ENCODE measurements around the gene UTS2B.
"Not testable (repeated sequence)": the region's sequence is repeated elsewhere in the genome, so short reads cannot be mapped to it uniquely, and the experiment has no call there.

The UTS2B gene

GRCh38 chr3:191296041-191296541 lies 34.2 kb downstream of the UTS2B start:
- Mint-ChIP-seq H3K9me3 (no peaks in the 10 kb centered on the region), H3K4me1 (ENCODE audit: low read depth) (peaks cover 30% of the 10 kb centered on the region), H3K36me3 (ENCODE audit: low read depth) (no peaks in the 10 kb centered on the region), H3K27ac (no peak overlapping the region), H3K27me3 (no peaks in the 10 kb centered on the region), H3K4me3 (no peak overlapping the region)
- intact Hi-C loops (cut with micrococcal nuclease): no loop called here

GRCh38 chr3:191294291-191294690 lies 36.0 kb downstream of the UTS2B start:
- intact Hi-C loops (cut with micrococcal nuclease): no loop called here
- no peaks in the 10 kb centered on the region for H3K27me3 Mint-ChIP-seq
- peaks cover 15% of the 10 kb centered on the region for H3K4me1 Mint-ChIP-seq (ENCODE audit: low read depth)
- H3K9me3 Mint-ChIP-seq: no peaks in the 10 kb centered on the region
- H3K27ac Mint-ChIP-seq: no peak overlapping the region
- no peak overlapping the region for H3K4me3 Mint-ChIP-seq
- no peaks in the 10 kb centered on the region for H3K36me3 Mint-ChIP-seq (ENCODE audit: low read depth)

GRCh38 chr3:191292243-191293015 lies 37.9 kb downstream of the UTS2B start:
- H3K9me3 Mint-ChIP-seq: no peaks in the 10 kb centered on the region

GRCh38 chr3:191290311-191291025 lies 39.9 kb downstream of the UTS2B start:
- Mint-ChIP-seq H3K36me3 (ENCODE audit: low read depth) (no peaks in the 10 kb centered on the region), H3K4me3 (no peak overlapping the region), H3K4me1 (ENCODE audit: low read depth) (peaks cover 5% of the 10 kb centered on the region), H3K27ac (no peak overlapping the region), H3K9me3 (no peaks in the 10 kb centered on the region), H3K27me3 (peaks cover 5% of the 10 kb centered on the region)
- intact Hi-C loops (cut with micrococcal nuclease): no loop called here

More at GRCh38 chr3:191292243-191293015, 37.9 kb downstream of the UTS2B start:
- Mint-ChIP-seq H3K4me3 (no peak overlapping the region), H3K4me1 (ENCODE audit: low read depth) (peaks cover 5% of the 10 kb centered on the region), H3K27me3 (no peaks in the 10 kb centered on the region), H3K36me3 (ENCODE audit: low read depth) (no peaks in the 10 kb centered on the region), H3K27ac (no peak overlapping the region)
- intact Hi-C loops (cut with micrococcal nuclease): no loop called here

- Mint-ChIP-seq H3K4me1 (ENCODE audit: low read depth) (no peaks in the 10 kb centered on the region), H3K4me3 (no peak overlapping the region), H3K9me3 (no peaks in the 10 kb centered on the region), H3K27me3 (peaks cover 5% of the 10 kb centered on the region), H3K36me3 (ENCODE audit: low read depth) (no peaks in the 10 kb centered on the region), H3K27ac (no peak overlapping the region)
- intact Hi-C loops (cut with micrococcal nuclease): loop anchor here (5.0 kb wide), 1 partner anchor 36 kb away; no protein-coding TSS in a partner anchor
Measured at GRCh38 chr3:191283400-191283799, 46.9 kb downstream of the UTS2B start.

GRCh38 chr3:191282251-191283185 lies 47.8 kb downstream of the UTS2B start:
- no peak overlapping the region for H3K27ac Mint-ChIP-seq
- no peaks in the 10 kb centered on the region for H3K36me3 Mint-ChIP-seq (ENCODE audit: low read depth)
- intact Hi-C loops (cut with micrococcal nuclease): loop anchor here (5.0 kb wide), 1 partner anchor 35 kb away; no protein-coding TSS in a partner anchor
- H3K4me1 Mint-ChIP-seq (ENCODE audit: low read depth): no peaks in the 10 kb centered on the region
- no peak overlapping the region for H3K4me3 Mint-ChIP-seq
- H3K9me3 Mint-ChIP-seq: no peaks in the 10 kb centered on the region
- peaks cover 5% of the 10 kb centered on the region for H3K27me3 Mint-ChIP-seq

GRCh38 chr3:191280882-191281281 lies 49.4 kb downstream of the UTS2B start:
- no peak overlapping the region for H3K27ac Mint-ChIP-seq
- intact Hi-C loops (cut with micrococcal nuclease): loop anchor here (5.0 kb wide), 1 partner anchor 34 kb away; no protein-coding TSS in a partner anchor
- no peaks in the 10 kb centered on the region for H3K4me1 Mint-ChIP-seq (ENCODE audit: low read depth)
- no peaks in the 10 kb centered on the region for H3K9me3 Mint-ChIP-seq
- peaks cover 3% of the 10 kb centered on the region for H3K27me3 Mint-ChIP-seq
- no peaks in the 10 kb centered on the region for H3K36me3 Mint-ChIP-seq (ENCODE audit: low read depth)
- no peak overlapping the region for H3K4me3 Mint-ChIP-seq

GRCh38 chr3:191280111-191280510 lies 50.2 kb downstream of the UTS2B start:
- Mint-ChIP-seq H3K4me1 (ENCODE audit: low read depth) (no peaks in the 10 kb centered on the region), H3K9me3 (no peaks in the 10 kb centered on the region), H3K36me3 (ENCODE audit: low read depth) (no peaks in the 10 kb centered on the region), H3K27ac (no peak overlapping the region), H3K27me3 (peaks cover 2% of the 10 kb centered on the region), H3K4me3 (no peak overlapping the region)
- intact Hi-C loops (cut with micrococcal nuclease): loop anchor here (5.0 kb wide), 1 partner anchor 33 kb away; no protein-coding TSS in a partner anchor

- Mint-ChIP-seq H3K4me3 (no peak overlapping the region), H3K27me3 (peaks cover 2% of the 10 kb centered on the region), H3K9me3 (peaks cover 10% of the 10 kb centered on the region), H3K36me3 (ENCODE audit: low read depth) (no peaks in the 10 kb centered on the region), H3K27ac (no peak overlapping the region), H3K4me1 (ENCODE audit: low read depth) (no peaks in the 10 kb centered on the region)
- intact Hi-C loops (cut with micrococcal nuclease): no loop called here
Measured at GRCh38 chr3:191275751-191276150, 54.6 kb downstream of the UTS2B start.

GRCh38 chr3:191275244-191275643 lies 55.1 kb downstream of the UTS2B start:
- H3K4me1 Mint-ChIP-seq (ENCODE audit: low read depth); H3K27ac Mint-ChIP-seq; intact Hi-C loops (cut with micrococcal nuclease); H3K36me3 Mint-ChIP-seq (ENCODE audit: low read depth); H3K27me3 Mint-ChIP-seq; H3K4me3 Mint-ChIP-seq: not testable (repeated sequence)
- H3K9me3 Mint-ChIP-seq: peaks cover 10% of the 10 kb centered on the region

GRCh38 chr3:191269289-191270085 lies 60.8 kb downstream of the UTS2B start:
- intact Hi-C loops (cut with micrococcal nuclease): no loop called here
- Mint-ChIP-seq H3K36me3 (ENCODE audit: low read depth) (no peaks in the 10 kb centered on the region), H3K4me1 (ENCODE audit: low read depth) (peaks cover 5% of the 10 kb centered on the region), H3K27me3 (no peaks in the 10 kb centered on the region), H3K9me3 (peaks cover 21% of the 10 kb centered on the region), H3K27ac (no peak overlapping the region), H3K4me3 (no peak overlapping the region)

- Mint-ChIP-seq H3K36me3 (ENCODE audit: low read depth) (no peaks in the 10 kb centered on the region), H3K27ac (no peak overlapping the region), H3K9me3 (peaks cover 21% of the 10 kb centered on the region), H3K4me1 (ENCODE audit: low read depth) (peaks cover 9% of the 10 kb centered on the region), H3K4me3 (no peak overlapping the region), H3K27me3 (no peaks in the 10 kb centered on the region)
- intact Hi-C loops (cut with micrococcal nuclease): no loop called here
Measured at GRCh38 chr3:191268737-191269136, 61.6 kb downstream of the UTS2B start.

GRCh38 chr3:191263850-191264249 lies 66.5 kb downstream of the UTS2B start:
- intact Hi-C loops (cut with micrococcal nuclease): no loop called here
- H3K27me3 Mint-ChIP-seq: no peaks in the 10 kb centered on the region
- H3K4me3 Mint-ChIP-seq: no peak overlapping the region
- peaks cover 11% of the 10 kb centered on the region for H3K9me3 Mint-ChIP-seq
- no peak overlapping the region for H3K27ac Mint-ChIP-seq
- no peaks in the 10 kb centered on the region for H3K36me3 Mint-ChIP-seq (ENCODE audit: low read depth)
- peaks cover 15% of the 10 kb centered on the region for H3K4me1 Mint-ChIP-seq (ENCODE audit: low read depth)
